ENCODE data around the gene TRPM2.
"Not testable (repeated sequence)": the region's sequence is repeated elsewhere in the genome, so short reads cannot be mapped to it uniquely, and the experiment has no call there.

Gene TRPM2

GRCh38 chr21:44395260-44395659 is 41.8 kb downstream of the TRPM2 start:
- DNase-seq (ENCODE audit: low read depth in 2 of 2, low spot score in 1 of 2) = no peak

- not testable (repeated sequence) for DNase-seq (ENCODE audit: low read depth in 2 of 2, low spot score in 1 of 2)
Observed at GRCh38 chr21:44396803-44397202, 43.4 kb downstream of the TRPM2 start.

GRCh38 chr21:44397431-44398031 is 44.1 kb downstream of the TRPM2 start:
- DNase-seq (ENCODE audit: low read depth in 2 of 2, low spot score in 1 of 2) = no peak

GRCh38 chr21:44398499-44398898 is 45.1 kb downstream of the TRPM2 start:
- no peak for DNase-seq (ENCODE audit: low read depth in 2 of 2, low spot score in 1 of 2)

GRCh38 chr21:44399151-44399954 is 45.9 kb downstream of the TRPM2 start:
- DNase-seq (ENCODE audit: low read depth in 2 of 2, low spot score in 1 of 2) = no peak

GRCh38 chr21:44399955-44400790 is 46.8 kb downstream of the TRPM2 start:
- DNase-seq (ENCODE audit: low read depth in 2 of 2, low spot score in 1 of 2) = no peak

GRCh38 chr21:44400791-44401385 is 47.5 kb downstream of the TRPM2 start:
- no peak for DNase-seq (ENCODE audit: low read depth in 2 of 2, low spot score in 1 of 2)

GRCh38 chr21:44401386-44402160 is 48.2 kb downstream of the TRPM2 start:
- DNase-seq (ENCODE audit: low read depth in 2 of 2, low spot score in 1 of 2) = no peak

GRCh38 chr21:44402323-44403105 is 49.1 kb downstream of the TRPM2 start:
- no peak for DNase-seq (ENCODE audit: low read depth in 2 of 2, low spot score in 1 of 2)

GRCh38 chr21:44403106-44404020 is 49.9 kb downstream of the TRPM2 start:
- no peak for DNase-seq (ENCODE audit: low read depth in 2 of 2, low spot score in 1 of 2)

- DNase-seq (ENCODE audit: low read depth in 2 of 2, low spot score in 1 of 2) = not testable (repeated sequence)
Observed at GRCh38 chr21:44404482-44404881, 51.1 kb downstream of the TRPM2 start.

- no peak for DNase-seq (ENCODE audit: low read depth in 2 of 2, low spot score in 1 of 2)
Observed at GRCh38 chr21:44405091-44405947, 51.9 kb downstream of the TRPM2 start.

- no peak for DNase-seq (ENCODE audit: low read depth in 2 of 2, low spot score in 1 of 2)
Observed at GRCh38 chr21:44405948-44406872, 52.8 kb downstream of the TRPM2 start.

GRCh38 chr21:44406953-44407352 is 53.5 kb downstream of the TRPM2 start:
- DNase-seq (ENCODE audit: low read depth in 2 of 2, low spot score in 1 of 2) = no peak

GRCh38 chr21:44407493-44407892 is 54.1 kb downstream of the TRPM2 start:
- no peak for DNase-seq (ENCODE audit: low read depth in 2 of 2, low spot score in 1 of 2)

GRCh38 chr21:44408226-44408625 is 54.8 kb downstream of the TRPM2 start:
- no peak for DNase-seq (ENCODE audit: low read depth in 2 of 2, low spot score in 1 of 2)
